Ovary (tissue), 9 donors: Measurements from ENCODE around the gene IFI30. TPM values are rescaled to one million over a fixed set of nuclear protein-coding genes. Genes with fewer than 3 reads are reported as not detected.

Source experiments
- DNase-seq, 5 donors: peaks; one replicate each; pipeline ENCODE4 v3.0.0-alpha.2; 2019 to 2020
- H3K27ac ChIP-seq, 2 donors: fragments of 200-600 bp; one replicate each; pipeline versions ENCODE4 v1.5.1 to v1.8.0; 2019 to 2022
- H3K27me3 ChIP-seq: fragments of 200-600 bp; one replicate; pipeline ENCODE4 v1.8.0; 2022
- H3K36me3 ChIP-seq: fragments of 200-600 bp; sonication (generic); one replicate; pipeline ENCODE4 v1.5.1; 2019
- H3K4me1 ChIP-seq: one replicate; pipeline ENCODE4 v1.8.1; 2013; ENCODE audit warnings: mild to moderate bottlenecking, moderate library complexity; ENCODE audit not compliant: insufficient read depth
- H3K4me3 ChIP-seq: fragments of 200-600 bp; sonication (generic); one replicate; pipeline ENCODE4 v1.5.1; 2017
- H3K9me3 ChIP-seq, 2 donors: fragments of 200-600 bp in 1 of 2; sonication (generic) in 1 of 2; one replicate each; pipeline versions ENCODE4 v1.5.1 to v1.8.1; 2013 to 2019; ENCODE audit warnings: mild to moderate bottlenecking in 1 of 2, moderate library complexity in 1 of 2
- CTCF ChIP-seq, 3 donors: fragments of 450-650 bp in 2 of 3; fragments of 200-600 bp in 1 of 3; IDR thresholded peaks; one replicate each; pipeline versions ENCODE4 v1.5.1 to v1.8.0; 2016 to 2022; ENCODE audit warnings: antibody characterized with exemption in 3 of 3, mild to moderate bottlenecking in 1 of 3
- EP300 ChIP-seq: sonication (generic); formaldehyde crosslinking; IDR thresholded peaks from one replicate; pipeline ENCODE4 v1.6.1; 2017; ENCODE audit warnings: antibody characterized with exemption
- POLR2A ChIP-seq: fragments of 450-650 bp; IDR thresholded peaks from one replicate; pipeline ENCODE4 v1.6.1; 2017; ENCODE audit warnings: antibody characterized with exemption, mild to moderate bottlenecking, moderate library complexity
- WGBS, 3 donors: extraction: QIAGEN DNeasy Blood & Tissue Kit in 1 of 3; methylation state at CpG; one replicate each; pipeline versions ENCODE4 v1.1.5 to v1.1.7; 2013 to 2017; 5-methylcytosine and 5-hydroxymethylcytosine counted together
- intact Hi-C, 4 donors: fragments of 100-400 bp; cut with DNase I; formaldehyde crosslinking; loops; one replicate each; pipeline versions ENCODE4 v1.11.0 to v1.15.1; 2022 to 2023
- polyA plus RNA-seq, 2 donors: library from polyadenylated mRNA; stranded (reverse); fragments of 200-250 nt in 1 of 2; fragments of 350-450 nt in 1 of 2; fragmentation: Illumina TruSeq in 1 of 2; extraction: RNeasy Lipid Tissue Mini Kit (QIAGEN cat#74804) in 1 of 2; gene quantifications; one replicate each; pipeline ENCODE4 v1.2.3, GENCODE V29; 2013 to 2014
- total RNA-seq, 7 donors: library from RNA; depleted of rRNA in 2 of 7; stranded (reverse); fragments of >200 nt in 2 of 7; fragmentation: NEBNext Ultra II Directional in 3 of 7; extraction: Animal tissue kit (Norgen Biotek cat#: 25700) in 3 of 7; gene quantifications; one replicate each; pipeline versions ENCODE4 v1.1.0 to v1.2.4, GENCODE V29; 2016 to 2023
- donor health status: DM: no; HTN: no; CAD: no; lungs with moderate emphysema.
- donor health status: DM: no; HTN: no; CAD: no.
- donor health status: Bipolar disorder and iron deficiency.
- donor health status: DM: yes; HTN: yes; CAD: no.
- donor health status: DM: no; HTN: no; CAD: no.
- donor health status: DM: yes; HTN: yes; CAD: no.

Gene IFI30
- total and polyA plus RNA-seq, 9 donors: 10.1 to 70.9 (median 21.8) TPM

GRCh38 chr19:18202397-18202777 lies 28.8 kb downstream of the IFI30 start:
- WGBS, 3 donors: 51 to 66% (median 60%) methylated on average over 23 to 24 of the region's 24 CpGs
- TF ChIP-seq CTCF (IDR thresholded peaks at IDR 0.05) (no peak), POLR2A (no peak), EP300 (no peak)

GRCh38 chr19:18202778-18203407 lies 29.3 kb downstream of the IFI30 start:
- peak overlapping the region in 1 of 2 donors; percentile 23 for H3K27ac ChIP-seq
- DNase-seq: peak; percentile 64 to 85 (median 76)
- H3K4me3 ChIP-seq: peak overlapping the region; percentile 68
- H3K4me1 ChIP-seq: peaks cover 12% of the 10 kb centered on the region
- H3K27me3 ChIP-seq: no peaks in the 10 kb centered on the region
- H3K36me3 ChIP-seq: no peaks in the 10 kb centered on the region
- TF ChIP-seq POLR2A (no peak), CTCF (IDR thresholded peaks at IDR 0.05) (peak in 1 of 3 donors; percentile 44), EP300 (no peak)
- 2 to 4% (median 3%) methylated on average over 32 of the region's 32 CpGs for WGBS, 3 donors
- H3K9me3 ChIP-seq: no peaks in the 10 kb centered on the region
- intact Hi-C loops: loop anchor here in 2 of 4 donors (5.0 to 10.0 kb wide), 2 partner anchors 124 to 212 kb away; partner anchors contain the start of gene SSBP4 (in 1 of the 2)

More at GRCh38 chr19:18202397-18202777, 28.8 kb downstream of the IFI30 start:
- no peaks in the 10 kb centered on the region for H3K36me3 ChIP-seq
- peaks cover 12% of the 10 kb centered on the region for H3K4me1 ChIP-seq
- H3K27me3 ChIP-seq: no peaks in the 10 kb centered on the region
- no peak overlapping the region for H3K4me3 ChIP-seq
- no peaks in the 10 kb centered on the region for H3K9me3 ChIP-seq
- DNase-seq: peak in 1 of 5 donors; percentile 48
- intact Hi-C loops: loop anchor here in 2 of 4 donors (5.0 to 10.0 kb wide), 2 partner anchors 125 to 212 kb away; partner anchors contain the start of gene SSBP4 (in 1 of the 2)
- peak overlapping the region in 1 of 2 donors; percentile 23 for H3K27ac ChIP-seq

- Histone ChIP-seq H3K36me3 (no peaks in the 10 kb centered on the region), H3K4me1 (peaks cover 12% of the 10 kb centered on the region), H3K9me3 (no peaks in the 10 kb centered on the region), H3K4me3 (peak overlapping the region; percentile 68), H3K27ac (peak overlapping the region; percentile 58 to 71), H3K27me3 (no peaks in the 10 kb centered on the region)
- TF ChIP-seq CTCF (IDR thresholded peaks at IDR 0.05) (no peak), EP300 (no peak), POLR2A (no peak)
- intact Hi-C loops: loop anchor here in 2 of 4 donors (5.0 to 10.0 kb wide), 2 partner anchors 124 to 211 kb away; partner anchors contain the start of gene SSBP4 (in 1 of the 2)
- WGBS, 3 donors: 0 to 1% (median 0%) methylated on average over 28 to 38 of the region's 38 CpGs
- peak in 4 of 5 donors; percentile 63 to 82 (median 74) for DNase-seq
Observed at GRCh38 chr19:18203408-18203862, 29.8 kb downstream of the IFI30 start.

- Histone ChIP-seq H3K4me1 (peaks cover 12% of the 10 kb centered on the region), H3K4me3 (peak within 1 kb of the TSS; percentile 68), H3K36me3 (no peaks in the 10 kb centered on the region), H3K9me3 (no peaks in the 10 kb centered on the region), H3K27me3 (no peaks in the 10 kb centered on the region), H3K27ac (peak within 1 kb of the TSS; percentile 93 to 97)
- DNase-seq: peak; percentile 100
- intact Hi-C loops: loop anchor here in 2 of 4 donors (5.0 to 10.0 kb wide), 2 partner anchors 123 to 211 kb away; partner anchors contain the start of gene SSBP4 (in 1 of the 2)
- peak in 1 of 3 donors; percentile 27 for TF ChIP-seq CTCF (IDR thresholded peaks at IDR 0.05)
- TF ChIP-seq EP300: peak; percentile 85
- TF ChIP-seq POLR2A: peak; percentile 56
- WGBS, 3 donors: 0% methylated on average over 20 to 50 of the region's 50 CpGs
Observed at GRCh38 chr19:18203863-18204393, 30.3 kb downstream of the IFI30 start, which contains the start of gene RAB3A. TSS of gene RAB3A (minus strand) at chr19:18204042. CDS start at chr19:18202740, 1,302 bp downstream.
